HG03439 (cell line): ENCODE results near the gene MGA.

Experiments
- ATAC-seq: cut with Tn5 transposase; IDR thresholded peaks from one replicate; pipeline ENCODE4 v1.9.1; 2021; ENCODE audit warnings: mild to moderate bottlenecking, moderate library complexity; ENCODE audit not compliant: unreplicated experiment

MGA gene

GRCh38 chr15:41656188-41656587, 4.0 kb upstream of the MGA start:
- ATAC-seq, result no peak

GRCh38 chr15:41658689-41659088, 1.5 kb upstream of the MGA start:
- no peak for ATAC-seq

GRCh38 chr15:41659190-41659589, 1.0 kb upstream of the MGA start:
- no peak for ATAC-seq

GRCh38 chr15:41659855-41660234, 360 bp upstream of the MGA start:
- ATAC-seq, result no peak

- ATAC-seq, result no peak
Measured at GRCh38 chr15:41661078-41661517, 893 bp downstream of the MGA start.

- peak; percentile 36 for ATAC-seq
Measured at GRCh38 chr15:41661518-41662225, 1.5 kb downstream of the MGA start.

GRCh38 chr15:41666353-41666920, 6.2 kb downstream of the MGA start:
- ATAC-seq, result no peak

- no peak for ATAC-seq
Measured at GRCh38 chr15:41669701-41670100, 9.5 kb downstream of the MGA start.

- ATAC-seq, result no peak
Measured at GRCh38 chr15:41671656-41672648, 11.7 kb downstream of the MGA start.

- ATAC-seq, result no peak
Measured at GRCh38 chr15:41675337-41675736, 15.1 kb downstream of the MGA start.

GRCh38 chr15:41678742-41679141, 18.5 kb downstream of the MGA start:
- no peak for ATAC-seq

- no peak for ATAC-seq
Measured at GRCh38 chr15:41683955-41684354, 23.8 kb downstream of the MGA start.

- no peak for ATAC-seq
Measured at GRCh38 chr15:41688671-41689070, 28.5 kb downstream of the MGA start.

- ATAC-seq, result no peak
Measured at GRCh38 chr15:41689083-41689482, 28.9 kb downstream of the MGA start.

GRCh38 chr15:41689834-41690233, 29.6 kb downstream of the MGA start:
- ATAC-seq, result no peak

GRCh38 chr15:41690636-41691035, 30.4 kb downstream of the MGA start:
- ATAC-seq, result no peak

- ATAC-seq, result no peak
Measured at GRCh38 chr15:41691471-41691870, 31.3 kb downstream of the MGA start.

- no peak for ATAC-seq
Measured at GRCh38 chr15:41692049-41692448, 31.8 kb downstream of the MGA start.

- no peak for ATAC-seq
Measured at GRCh38 chr15:41693757-41694156, 33.6 kb downstream of the MGA start.

GRCh38 chr15:41695750-41696436, 35.7 kb downstream of the MGA start:
- peak; percentile 84 for ATAC-seq

- no peak for ATAC-seq
Measured at GRCh38 chr15:41698779-41699178, 38.6 kb downstream of the MGA start.
